ENCODE measurements around the gene SCARF2. TPM values are rescaled to one million over a fixed set of nuclear protein-coding genes. Genes with fewer than 3 reads are reported as not detected.

The SCARF2 gene
- polyA plus RNA-seq, 3 donors: 0.12 to 0.51 TPM; not detected in 1

GRCh38 chr22:20428496-20429253 is 8.9 kb downstream of the SCARF2 start:
- peak overlapping the region; percentile 81 to 92 for H3K4me3 Mint-ChIP-seq
- intact Hi-C loops (cut with micrococcal nuclease): loop anchor here in 1 of 2 donors (5.0 kb wide), 1 partner anchor 274 kb away; no protein-coding TSS in a partner anchor
- Histone ChIP-seq H3K79me2 (ENCODE audit: insufficient read depth, low read length) (no peaks in the 10 kb centered on the region), H2AFZ (ENCODE audit: insufficient read depth, low read depth, low read length, poor library complexity, severe bottlenecking) (peak overlapping the region; percentile 89), H3K36me3 (replicated peaks in 1 of 2; ENCODE audit: control insufficient read depth in 1 of 2, insufficient read depth in 2 of 2, low read length in 2 of 2) (no peaks in the 10 kb centered on the region), H3K9ac (ENCODE audit: insufficient read depth, low read length, poor library complexity, severe bottlenecking) (no peak overlapping the region), H3K4me1 (ENCODE audit: control insufficient read depth in 1 of 2, insufficient read depth in 2 of 2, low read length in 2 of 2) (peaks cover 30 to 51% of the 10 kb centered on the region in 2 donors), H3K27ac (ENCODE audit: low read depth in 1 of 2, low read length in 2 of 2) (no peak overlapping the region), H3K27me3 (ENCODE audit: control insufficient read depth in 2 of 2, insufficient read depth in 2 of 2, low read length in 2 of 2) (peaks cover 25 to 86% of the 10 kb centered on the region in 2 donors), H3K4me2 (replicated peaks; ENCODE audit: extremely low read depth, low read length, poor library complexity, severe bottlenecking) (peak overlapping the region; percentile 88), H3K4me3 (replicated peaks in 1 of 3; ENCODE audit: low read depth in 2 of 3, low read length in 3 of 3) (peak overlapping the region in 2 of 3 experiments; percentile 25 to 78), H3K9me3 (replicated peaks in 1 of 2; ENCODE audit: control insufficient read depth in 1 of 2, insufficient read depth in 1 of 2, low read length in 2 of 2) (peaks cover 8 to 36% of the 10 kb centered on the region in 2 donors), H4K20me1 (ENCODE audit: insufficient read depth, low read length) (peaks cover 14% of the 10 kb centered on the region)
- H3K27me3 Mint-ChIP-seq (ENCODE audit: low read depth in 3 of 3): peaks cover 71 to 85% (median 76%) of the 10 kb centered on the region in 3 donors
- peak overlapping the region in 3 of 7 donors; percentile 16 to 42 (median 39) for H3K27ac Mint-ChIP-seq
- H3K36me3 Mint-ChIP-seq: peaks cover 2 to 14% of the 10 kb centered on the region in 2 donors
- DNase-seq: no peak
- H3K4me1 Mint-ChIP-seq: peaks cover 28% of the 10 kb centered on the region
- H3K9me3 Mint-ChIP-seq: peaks cover 0 to 13% (median 10%) of the 10 kb centered on the region in 7 donors
- TF ChIP-seq CTCF (IDR thresholded peaks at IDR 0.05): no peak
- 45% methylated on average over 19 of the region's 23 CpGs for WGBS (ENCODE audit: insufficient coverage)

GRCh38 chr22:20427945-20428417 is 9.6 kb downstream of the SCARF2 start:
- 100% methylated on average over 3 of the region's 4 CpGs for WGBS (ENCODE audit: insufficient coverage)
- intact Hi-C loops (cut with micrococcal nuclease): loop anchor here in 1 of 2 donors (5.0 kb wide), 1 partner anchor 274 kb away; no protein-coding TSS in a partner anchor
- Mint-ChIP-seq H3K9me3 (peaks cover 0 to 13% (median 10%) of the 10 kb centered on the region in 7 donors), H3K27me3 (ENCODE audit: low read depth in 3 of 3) (peaks cover 69 to 84% (median 70%) of the 10 kb centered on the region in 3 donors), H3K4me1 (peaks cover 30% of the 10 kb centered on the region), H3K4me3 (peak overlapping the region in 1 of 2 donors; percentile 72), H3K27ac (no peak overlapping the region), H3K36me3 (peaks cover 2 to 17% of the 10 kb centered on the region in 2 donors)
- Histone ChIP-seq H3K27ac (ENCODE audit: low read depth in 1 of 2, low read length in 2 of 2) (no peak overlapping the region), H3K9me3 (replicated peaks in 1 of 2; ENCODE audit: control insufficient read depth in 1 of 2, insufficient read depth in 1 of 2, low read length in 2 of 2) (peaks cover 8 to 36% of the 10 kb centered on the region in 2 donors), H3K4me2 (replicated peaks; ENCODE audit: extremely low read depth, low read length, poor library complexity, severe bottlenecking) (no peak overlapping the region), H3K79me2 (ENCODE audit: insufficient read depth, low read length) (no peaks in the 10 kb centered on the region), H3K4me1 (ENCODE audit: control insufficient read depth in 1 of 2, insufficient read depth in 2 of 2, low read length in 2 of 2) (peaks cover 30 to 51% of the 10 kb centered on the region in 2 donors), H3K9ac (ENCODE audit: insufficient read depth, low read length, poor library complexity, severe bottlenecking) (no peak overlapping the region), H3K4me3 (replicated peaks in 1 of 3; ENCODE audit: low read depth in 2 of 3, low read length in 3 of 3) (no peak overlapping the region), H3K27me3 (ENCODE audit: control insufficient read depth in 2 of 2, insufficient read depth in 2 of 2, low read length in 2 of 2) (peaks cover 25 to 85% of the 10 kb centered on the region in 2 donors), H4K20me1 (ENCODE audit: insufficient read depth, low read length) (peaks cover 14% of the 10 kb centered on the region), H2AFZ (ENCODE audit: insufficient read depth, low read depth, low read length, poor library complexity, severe bottlenecking) (no peak overlapping the region), H3K36me3 (replicated peaks in 1 of 2; ENCODE audit: control insufficient read depth in 1 of 2, insufficient read depth in 2 of 2, low read length in 2 of 2) (no peaks in the 10 kb centered on the region)
- DNase-seq: no peak
- TF ChIP-seq CTCF (IDR thresholded peaks at IDR 0.05): no peak
